Large intestine (tissue), 3 donors: Measurements from ENCODE around the gene FHIP1B. TPM values are rescaled to one million over a fixed set of nuclear protein-coding genes. Genes with fewer than 3 reads are reported as not detected.

Experiments used
- DNase-seq, 2 donors: peaks; one replicate each; pipeline versions ENCODE4 v3.0.0 to v3.0.0-alpha.2; 2013
- H3K27ac ChIP-seq: one replicate; pipeline ENCODE4 v1.5.1; 2013; ENCODE audit warnings: low read length
- H3K27me3 ChIP-seq: 2 replicates; pipeline ENCODE4 v1.6.1; 2013; ENCODE audit warnings: low read length; ENCODE audit not compliant: control insufficient read depth, insufficient read depth
- H3K36me3 ChIP-seq: 2 replicates; pipeline ENCODE4 v1.6.1; 2013; ENCODE audit warnings: low read length; ENCODE audit not compliant: control insufficient read depth, insufficient read depth
- H3K4me1 ChIP-seq: one replicate; pipeline ENCODE4 v1.6.1; 2013; ENCODE audit warnings: low read length; ENCODE audit not compliant: control insufficient read depth, insufficient read depth
- H3K4me3 ChIP-seq: one replicate; pipeline ENCODE4 v1.5.1; 2013; ENCODE audit warnings: low read length
- H3K9me3 ChIP-seq: one replicate; pipeline ENCODE4 v1.6.1; 2013; ENCODE audit warnings: mild to moderate bottlenecking, low read depth, low read length, moderate library complexity; ENCODE audit not compliant: control insufficient read depth
- WGBS: methylation state at CpG from one replicate; pipeline ENCODE4 v1.1.5; 2013; ENCODE audit warnings: low lambda C conversion rate; ENCODE audit not compliant: insufficient coverage; 5-methylcytosine and 5-hydroxymethylcytosine counted together
- polyA plus RNA-seq: library from polyadenylated mRNA; unstranded; fragments of 120-200 nt; gene quantifications from one replicate; pipeline ENCODE4 v1.2.1, GENCODE V29; 2013

FHIP1B gene
- polyA plus RNA-seq, 1 donor: 104 TPM

DNA sequence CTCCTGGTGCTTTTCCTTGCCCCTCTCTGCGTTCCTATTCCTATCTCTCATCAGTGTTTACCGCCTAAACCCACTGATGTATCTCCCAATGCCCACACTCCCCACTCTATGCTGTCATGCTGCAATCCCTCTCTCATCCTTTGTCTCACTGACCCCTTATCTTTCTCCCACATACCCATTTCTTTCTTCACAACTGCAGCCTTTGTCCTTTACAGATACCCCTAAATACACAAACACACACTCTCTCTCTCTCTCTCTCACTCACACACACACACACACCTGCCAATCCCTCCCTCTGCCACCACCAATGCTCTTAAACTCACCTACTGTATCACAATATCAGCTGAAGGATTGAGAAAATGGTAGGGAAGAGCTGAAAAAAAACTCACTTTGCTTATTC, 59.0 kb downstream of the FHIP1B start:
- Histone ChIP-seq H3K4me1 (no peaks in the 10 kb centered on the region), H3K4me3 (no peak overlapping the region), H3K9me3 (no peaks in the 10 kb centered on the region), H3K27me3 (peaks cover 3% of the 10 kb centered on the region), H3K36me3 (no peaks in the 10 kb centered on the region), H3K27ac (no peak overlapping the region)
- 27% methylated on average over 2 of the region's 2 CpGs for whole genome bisulfite sequencing
- DNase-seq: no peak

GRCh38 chr11:6170226-6170625, 64.2 kb downstream of the FHIP1B start, which contains the start of gene OR52B2:
Gene OR52B2, minus strand, starts transcription at chr11:6170326. Its CDS starts 0 bp downstream, at chr11:6170326.
- no peak for DNase-seq
- WGBS: no CpG with 5 or more reads among the region's 1 CpG
- no peaks in the 10 kb centered on the region for H3K9me3 ChIP-seq
- peaks cover 3% of the 10 kb centered on the region for H3K27me3 ChIP-seq
- no peak within 1 kb of the TSS for H3K4me3 ChIP-seq
- H3K27ac ChIP-seq: no peak within 1 kb of the TSS
- no peaks in the 10 kb centered on the region for H3K36me3 ChIP-seq
- no peaks in the 10 kb centered on the region for H3K4me1 ChIP-seq

Other genes starting within 250 kb of the FHIP1B start
- gene OR52L1, start 247.7 kb downstream of the FHIP1B start, polyA plus RNA-seq: not detected
- not detected for gene OR56A4, start 227.7 kb downstream of the FHIP1B start, polyA plus RNA-seq
- 0.01 TPM for gene OR56A1, start 203.9 kb downstream of the FHIP1B start, polyA plus RNA-seq
- gene OR56B4, start 127.0 kb downstream of the FHIP1B start, polyA plus RNA-seq: 0.19 TPM
- not detected for gene OR52B2, start 64.3 kb downstream of the FHIP1B start, polyA plus RNA-seq
- 0.10 TPM for gene OR52W1, start 35.4 kb downstream of the FHIP1B start, polyA plus RNA-seq
- 1.2 TPM for gene C11orf42, start 29.1 kb downstream of the FHIP1B start, polyA plus RNA-seq
- gene CNGA4, start 4.5 kb upstream of the FHIP1B start, polyA plus RNA-seq: 0.16 TPM
- gene CCKBR, start 25.2 kb upstream of the FHIP1B start, polyA plus RNA-seq: 0.55 TPM
- 16.4 TPM for gene CAVIN3, start 85.9 kb upstream of the FHIP1B start, polyA plus RNA-seq
- gene SMPD1, start 155.8 kb upstream of the FHIP1B start, polyA plus RNA-seq: 31.8 TPM
- 27.6 TPM for gene APBB1, start 184.5 kb upstream of the FHIP1B start, polyA plus RNA-seq
- gene HPX, start 206.4 kb upstream of the FHIP1B start, polyA plus RNA-seq: 3.0 TPM
- gene TRIM3, start 239.3 kb upstream of the FHIP1B start, polyA plus RNA-seq: 37.8 TPM
- gene ARFIP2, start 246.7 kb upstream of the FHIP1B start, polyA plus RNA-seq: 68.0 TPM
- 40.7 TPM for gene TIMM10B, start 246.9 kb upstream of the FHIP1B start, polyA plus RNA-seq